Activated CD8-positive, alpha-beta memory T cell treated with anti-CD3 and anti-CD28 coated beads for 24 hours (primary cell): Measurements from ENCODE around the gene DAAM1.

Experiments
- DNase-seq: peaks from one replicate; pipeline ENCODE4 v3.0.0-alpha.2; 2020

The DAAM1 gene

GRCh38 chr14:59346796-59347510, 158.5 kb downstream of the DAAM1 start:
- no peak for DNase-seq

GRCh38 chr14:59347511-59347900, 159.0 kb downstream of the DAAM1 start:
- no peak for DNase-seq

GRCh38 chr14:59347915-59348314, 159.4 kb downstream of the DAAM1 start:
- DNase-seq: no peak

- DNase-seq: no peak
Observed at GRCh38 chr14:59349258-59349701, 160.8 kb downstream of the DAAM1 start.

- DNase-seq: no peak
Observed at GRCh38 chr14:59352961-59353360, 164.5 kb downstream of the DAAM1 start.

- DNase-seq: no peak
Observed at GRCh38 chr14:59354666-59355065, 166.2 kb downstream of the DAAM1 start.

GRCh38 chr14:59355091-59355490, 166.6 kb downstream of the DAAM1 start:
- no peak for DNase-seq

GRCh38 chr14:59356312-59356711, 167.8 kb downstream of the DAAM1 start:
- DNase-seq: no peak

- DNase-seq: no peak
Observed at GRCh38 chr14:59356767-59357166, 168.3 kb downstream of the DAAM1 start.

- no peak for DNase-seq
Observed at GRCh38 chr14:59358102-59358501, 169.6 kb downstream of the DAAM1 start.

- DNase-seq: no peak
Observed at GRCh38 chr14:59358784-59359183, 170.3 kb downstream of the DAAM1 start.

GRCh38 chr14:59359431-59360124, 171.1 kb downstream of the DAAM1 start:
- DNase-seq: no peak

GRCh38 chr14:59360233-59360632, 171.8 kb downstream of the DAAM1 start:
- no peak for DNase-seq

GRCh38 chr14:59360923-59361794, 172.7 kb downstream of the DAAM1 start:
- no peak for DNase-seq

GRCh38 chr14:59362513-59362912, 174.0 kb downstream of the DAAM1 start:
- DNase-seq: no peak

- no peak for DNase-seq
Observed at GRCh38 chr14:59363531-59364226, 175.2 kb downstream of the DAAM1 start.

GRCh38 chr14:59370158-59370742, 181.8 kb downstream of the DAAM1 start:
- DNase-seq: no peak

- DNase-seq: no peak
Observed at GRCh38 chr14:59371771-59372170, 183.3 kb downstream of the DAAM1 start.

GRCh38 chr14:59374048-59374447, 185.6 kb downstream of the DAAM1 start:
- DNase-seq: no peak

GRCh38 chr14:59376686-59377085, 188.2 kb downstream of the DAAM1 start:
- DNase-seq: no peak

- DNase-seq: no peak
Observed at GRCh38 chr14:59377491-59377890, 189.0 kb downstream of the DAAM1 start.

- DNase-seq: no peak
Observed at GRCh38 chr14:59377991-59378601, 189.6 kb downstream of the DAAM1 start.
